Mesothelial cell of epicardium (in vitro differentiated cells): ENCODE results near the gene ZNF592. TPM values are rescaled to one million over a fixed set of nuclear protein-coding genes. Genes with fewer than 3 reads are reported as not detected.

Source experiments
- DNase-seq, 2 experiments: peaks; one replicate each; pipeline ENCODE4 v3.0.0; 2021; ENCODE audit warnings: low spot score in 2 of 2; ENCODE audit not compliant: unreplicated experiment in 2 of 2
- H3K27ac Mint-ChIP-seq: 2 replicates; pipeline ENCODE4 v1.8.0; 2021; ENCODE audit warnings: mixed read lengths
- H3K27me3 Mint-ChIP-seq: 2 replicates; pipeline ENCODE4 v1.8.0; 2021; ENCODE audit warnings: low read depth, mixed read lengths
- H3K36me3 Mint-ChIP-seq: 2 replicates; pipeline ENCODE4 v1.8.0; 2021; ENCODE audit warnings: mixed read lengths
- H3K4me1 Mint-ChIP-seq: 2 replicates; pipeline ENCODE4 v1.8.0; 2021; ENCODE audit warnings: mixed read lengths
- H3K4me3 Mint-ChIP-seq: 2 replicates; pipeline ENCODE4 v1.8.0; 2021; ENCODE audit warnings: mild to moderate bottlenecking, moderate library complexity, mixed read lengths
- H3K9me3 Mint-ChIP-seq: 2 replicates; pipeline ENCODE4 v1.8.0; 2021; ENCODE audit warnings: mixed read lengths
- CTCF ChIP-seq: fragments of 200-600 bp; sonication (generic); IDR thresholded peaks from one replicate; pipeline ENCODE4 v1.5.0; 2021; ENCODE audit warnings: antibody characterized with exemption; ENCODE audit not compliant: unreplicated experiment
- total RNA-seq: library from RNA; stranded (reverse); gene quantifications from 3 replicates; pipeline ENCODE4 v1.2.1, GENCODE V29; 2021

The ZNF592 gene
- total RNA-seq, 1 donor from 2014 or later, result 32.8 TPM

- TF ChIP-seq CTCF, result no peak
- H3K27me3 Mint-ChIP-seq, result no peaks in the 10 kb centered on the region
- DNase-seq, result no peak
- peaks cover 32% of the 10 kb centered on the region for H3K36me3 Mint-ChIP-seq
- no peak overlapping the region for H3K4me3 Mint-ChIP-seq
- no peaks in the 10 kb centered on the region for H3K9me3 Mint-ChIP-seq
- no peak overlapping the region for H3K27ac Mint-ChIP-seq
- peaks cover 5% of the 10 kb centered on the region for H3K4me1 Mint-ChIP-seq
Measured at GRCh38 chr15:84773716-84774115, 25.3 kb downstream of the ZNF592 start.

- Mint-ChIP-seq H3K36me3 (peaks cover 24% of the 10 kb centered on the region), H3K4me3 (no peak overlapping the region), H3K27me3 (no peaks in the 10 kb centered on the region), H3K9me3 (no peaks in the 10 kb centered on the region), H3K4me1 (peaks cover 5% of the 10 kb centered on the region), H3K27ac (no peak overlapping the region)
- DNase-seq, result no peak
- no peak for TF ChIP-seq CTCF
Measured at GRCh38 chr15:84775867-84776449, 27.6 kb downstream of the ZNF592 start.

GRCh38 chr15:84778194-84778593 lies 29.8 kb downstream of the ZNF592 start:
- TF ChIP-seq CTCF, result no peak
- peaks cover 33% of the 10 kb centered on the region for H3K36me3 Mint-ChIP-seq
- no peaks in the 10 kb centered on the region for H3K9me3 Mint-ChIP-seq
- no peaks in the 10 kb centered on the region for H3K4me1 Mint-ChIP-seq
- no peaks in the 10 kb centered on the region for H3K27me3 Mint-ChIP-seq
- no peak for DNase-seq
- H3K27ac Mint-ChIP-seq, result no peak overlapping the region
- H3K4me3 Mint-ChIP-seq, result no peak overlapping the region

- DNase-seq, result no peak
- peaks cover 37% of the 10 kb centered on the region for H3K36me3 Mint-ChIP-seq
- no peaks in the 10 kb centered on the region for H3K27me3 Mint-ChIP-seq
- H3K9me3 Mint-ChIP-seq, result no peaks in the 10 kb centered on the region
- H3K4me1 Mint-ChIP-seq, result no peaks in the 10 kb centered on the region
- H3K27ac Mint-ChIP-seq, result no peak overlapping the region
- no peak for TF ChIP-seq CTCF
- H3K4me3 Mint-ChIP-seq, result no peak overlapping the region
Measured at GRCh38 chr15:84780492-84780891, 32.1 kb downstream of the ZNF592 start.

GRCh38 chr15:84781495-84781894 lies 33.1 kb downstream of the ZNF592 start:
- Mint-ChIP-seq H3K4me1 (no peaks in the 10 kb centered on the region), H3K27ac (peak overlapping the region; percentile 78), H3K4me3 (no peak overlapping the region), H3K36me3 (peaks cover 33% of the 10 kb centered on the region), H3K27me3 (no peaks in the 10 kb centered on the region), H3K9me3 (no peaks in the 10 kb centered on the region)
- no peak for DNase-seq
- no peak for TF ChIP-seq CTCF

GRCh38 chr15:84782346-84782745 lies 34.0 kb downstream of the ZNF592 start:
- no peak for TF ChIP-seq CTCF
- DNase-seq, result no peak
- Mint-ChIP-seq H3K4me1 (no peaks in the 10 kb centered on the region), H3K27ac (no peak overlapping the region), H3K27me3 (no peaks in the 10 kb centered on the region), H3K36me3 (peaks cover 33% of the 10 kb centered on the region), H3K9me3 (no peaks in the 10 kb centered on the region), H3K4me3 (no peak overlapping the region)
